ENCODE results near the gene LRP11.
"Not testable (repeated sequence)": the region's sequence is repeated elsewhere in the genome, so short reads cannot be mapped to it uniquely, and the experiment has no call there.

Gene LRP11

DNA sequence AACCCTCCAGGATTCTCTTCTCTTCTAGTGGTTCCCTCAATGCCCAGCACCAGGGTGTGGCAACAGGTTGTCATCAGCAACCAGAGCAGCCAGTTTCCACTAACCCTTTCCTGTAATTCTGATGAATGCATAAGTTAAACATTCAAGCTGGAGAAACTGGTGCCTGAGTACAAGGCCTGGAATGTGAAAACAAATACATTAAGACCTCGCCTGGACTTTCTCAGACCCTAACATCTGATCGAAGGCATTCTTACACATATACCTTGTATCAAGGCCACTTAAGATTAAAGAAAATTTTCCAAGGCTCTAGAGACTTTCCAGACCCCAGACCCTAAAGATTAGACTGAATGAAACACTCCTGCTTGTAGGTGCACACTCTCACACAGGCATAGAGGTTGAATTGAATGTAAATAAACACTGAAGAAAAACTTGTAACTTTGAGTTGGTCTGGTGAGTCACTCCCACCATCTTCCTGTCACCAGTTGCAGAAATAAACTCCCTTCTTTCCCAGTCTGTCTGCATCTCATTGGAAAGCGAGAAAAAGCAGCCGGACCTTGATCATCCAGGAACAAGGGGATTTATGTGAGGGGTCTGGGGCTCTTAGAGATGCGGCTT, 9.0 kb downstream of the LRP11 start:
- H3K4me3 ChIP-seq (ENCODE audit: low read depth, low read length) = no peak overlapping the region
- TF ChIP-seq, protein P1, sequence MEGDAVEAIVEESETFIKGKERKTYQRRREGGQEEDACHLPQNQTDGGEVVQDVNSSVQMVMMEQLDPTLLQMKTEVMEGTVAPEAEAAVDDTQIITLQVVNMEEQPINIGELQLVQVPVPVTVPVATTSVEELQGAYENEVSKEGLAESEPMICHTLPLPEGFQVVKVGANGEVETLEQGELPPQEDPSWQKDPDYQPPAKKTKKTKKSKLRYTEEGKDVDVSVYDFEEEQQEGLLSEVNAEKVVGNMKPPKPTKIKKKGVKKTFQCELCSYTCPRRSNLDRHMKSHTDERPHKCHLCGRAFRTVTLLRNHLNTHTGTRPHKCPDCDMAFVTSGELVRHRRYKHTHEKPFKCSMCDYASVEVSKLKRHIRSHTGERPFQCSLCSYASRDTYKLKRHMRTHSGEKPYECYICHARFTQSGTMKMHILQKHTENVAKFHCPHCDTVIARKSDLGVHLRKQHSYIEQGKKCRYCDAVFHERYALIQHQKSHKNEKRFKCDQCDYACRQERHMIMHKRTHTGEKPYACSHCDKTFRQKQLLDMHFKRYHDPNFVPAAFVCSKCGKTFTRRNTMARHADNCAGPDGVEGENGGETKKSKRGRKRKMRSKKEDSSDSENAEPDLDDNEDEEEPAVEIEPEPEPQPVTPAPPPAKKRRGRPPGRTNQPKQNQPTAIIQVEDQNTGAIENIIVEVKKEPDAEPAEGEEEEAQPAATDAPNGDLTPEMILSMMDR (IDR thresholded peaks at IDR 0.05; ENCODE audit: borderline replicate concordance, insufficient read depth, low read depth, low read length) = no peak

DNA sequence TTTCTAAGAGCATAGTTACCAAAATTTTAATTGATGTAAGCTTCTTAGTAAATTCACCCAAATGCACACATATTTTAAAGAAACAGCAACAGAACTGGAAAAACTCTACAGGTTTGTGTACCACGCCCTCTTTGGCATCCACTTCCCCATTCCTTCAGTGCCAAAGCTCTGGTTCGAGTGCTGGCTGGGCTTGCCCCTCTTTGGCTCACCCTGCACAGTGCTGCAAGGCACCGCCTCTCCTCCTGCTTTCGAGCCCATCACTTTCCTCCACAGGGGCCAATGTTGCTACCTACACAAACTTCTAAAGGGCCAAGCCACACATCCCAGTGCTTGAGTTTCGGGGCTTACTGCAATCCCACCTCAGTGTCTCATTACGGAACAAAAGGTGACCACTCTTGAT, 9.6 kb downstream of the LRP11 start:
- no peak overlapping the region for H3K4me3 ChIP-seq (ENCODE audit: low read depth, low read length)
- TF ChIP-seq, protein P1 (IDR thresholded peaks at IDR 0.05; ENCODE audit: borderline replicate concordance, insufficient read depth, low read depth, low read length) = no peak

DNA sequence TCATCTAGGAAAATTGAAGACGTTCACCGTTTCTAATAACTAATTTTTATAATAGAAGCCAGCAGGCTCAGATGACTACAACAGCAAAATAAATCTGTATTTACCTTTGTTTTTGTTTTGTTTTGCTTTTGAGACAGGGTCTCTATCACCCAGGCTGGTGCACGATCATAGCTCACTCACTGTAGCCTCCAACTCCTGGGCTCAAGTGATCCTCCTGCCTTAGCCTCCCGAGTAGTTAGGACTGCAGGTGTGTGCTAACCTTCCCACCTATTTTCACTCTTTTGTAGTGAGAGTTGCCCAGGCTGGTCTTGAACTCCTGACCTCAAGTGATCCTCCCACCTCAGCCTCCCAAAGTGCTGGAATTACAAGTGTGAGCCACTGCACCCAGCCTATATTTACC, 10.1 kb downstream of the LRP11 start:
- H3K4me3 ChIP-seq (ENCODE audit: low read depth, low read length) = not testable (repeated sequence)

DNA sequence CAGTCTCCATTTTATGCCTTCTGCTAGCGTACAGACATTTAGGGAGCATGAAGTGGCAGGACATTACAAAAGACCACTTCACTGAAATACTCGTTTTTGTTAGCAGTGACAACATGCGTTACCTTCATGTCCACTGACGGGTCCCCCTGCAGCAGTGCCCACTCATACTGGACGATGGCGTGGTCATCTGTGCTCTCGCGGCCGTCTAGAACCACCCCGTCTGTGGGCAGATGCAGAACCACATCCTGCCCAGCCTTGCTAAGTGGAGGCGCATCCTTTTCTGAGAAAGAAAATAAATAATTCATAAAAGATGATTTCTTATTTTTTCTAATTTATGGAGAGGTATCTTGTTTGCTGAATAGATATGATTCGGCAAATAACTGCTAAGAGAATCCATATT, 11.3 kb downstream of the LRP11 start:
- no peak overlapping the region for H3K4me3 ChIP-seq (ENCODE audit: low read depth, low read length)
- TF ChIP-seq, protein P1 (IDR thresholded peaks at IDR 0.05; ENCODE audit: borderline replicate concordance, insufficient read depth, low read depth, low read length) = no peak

DNA sequence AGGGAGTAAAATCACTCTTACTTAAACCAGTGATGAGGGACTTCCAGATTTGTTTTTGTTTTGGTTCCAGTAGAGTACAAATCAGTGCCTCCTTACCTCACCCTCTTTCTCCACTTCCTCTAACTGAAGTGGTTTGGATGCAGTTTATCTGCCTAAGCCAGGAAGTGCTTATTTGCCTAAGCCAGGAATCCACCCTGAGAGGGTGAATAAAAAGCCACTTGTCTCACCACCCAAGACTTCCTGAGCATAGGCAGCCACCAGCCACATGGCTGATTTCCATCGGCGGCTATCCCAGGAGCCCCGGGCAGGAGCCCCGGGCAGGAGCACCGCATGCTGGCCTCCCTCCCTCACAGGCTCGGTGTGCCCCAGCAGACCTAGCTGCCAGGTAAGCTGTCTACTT, 12.0 kb downstream of the LRP11 start:
- TF ChIP-seq, protein P1 (IDR thresholded peaks at IDR 0.05; ENCODE audit: borderline replicate concordance, insufficient read depth, low read depth, low read length) = no peak

DNA sequence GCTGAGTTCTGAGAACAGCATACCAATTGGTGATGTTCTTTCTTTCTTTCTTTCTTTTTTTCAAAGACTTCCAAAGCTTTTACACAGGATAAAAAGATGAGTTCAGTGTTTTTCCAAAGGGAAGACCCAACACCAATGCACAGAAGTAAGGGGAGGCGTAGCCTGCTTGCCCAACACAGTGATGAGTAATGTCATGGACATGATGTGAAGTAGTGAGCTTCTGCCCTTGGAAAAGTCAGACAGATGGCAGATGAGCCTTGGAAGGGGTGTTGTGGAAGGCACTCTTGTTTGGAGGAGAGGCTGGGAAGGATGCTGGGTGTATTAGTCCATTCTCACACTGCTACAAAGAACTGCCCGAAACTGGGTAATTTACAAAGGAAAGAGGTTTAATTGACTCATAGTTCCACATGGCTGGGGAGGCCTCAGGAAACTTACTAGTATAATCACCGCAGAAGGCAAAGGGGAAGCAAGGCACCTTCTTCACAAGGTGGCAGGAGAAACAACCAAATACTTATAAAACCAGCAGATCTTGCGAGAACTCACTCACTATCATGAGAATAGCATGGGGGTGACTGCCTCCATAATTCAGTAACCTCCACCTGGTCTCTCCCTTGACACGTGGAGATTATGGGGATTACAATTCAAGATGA, 12.6 kb downstream of the LRP11 start:
- no peak overlapping the region for H3K4me3 ChIP-seq (ENCODE audit: low read depth, low read length)
- TF ChIP-seq, protein P1 (IDR thresholded peaks at IDR 0.05; ENCODE audit: borderline replicate concordance, insufficient read depth, low read depth, low read length) = no peak

More for the DNA sequence above, 12.0 kb downstream of the LRP11 start:
- H3K4me3 ChIP-seq (ENCODE audit: low read depth, low read length) = no peak overlapping the region

DNA sequence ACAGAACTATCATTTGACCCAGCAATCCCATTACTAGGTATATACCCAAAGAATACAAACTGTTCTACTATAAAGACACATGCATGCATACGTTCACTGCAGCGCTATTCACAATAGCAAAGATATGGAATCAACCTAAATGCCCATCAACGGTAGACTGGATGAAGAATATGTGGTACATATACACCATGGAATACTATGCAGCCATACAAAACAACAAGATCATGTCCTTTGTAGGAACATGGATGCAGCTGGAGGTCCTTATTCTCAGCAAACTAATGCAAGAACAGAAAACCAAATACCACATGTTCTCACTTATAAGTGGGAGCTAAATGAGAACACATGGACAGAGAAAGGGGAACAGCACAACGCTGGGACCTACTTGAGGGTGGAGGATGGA, 15.8 kb downstream of the LRP11 start:
- H3K4me3 ChIP-seq (ENCODE audit: low read depth, low read length) = not testable (repeated sequence)

DNA sequence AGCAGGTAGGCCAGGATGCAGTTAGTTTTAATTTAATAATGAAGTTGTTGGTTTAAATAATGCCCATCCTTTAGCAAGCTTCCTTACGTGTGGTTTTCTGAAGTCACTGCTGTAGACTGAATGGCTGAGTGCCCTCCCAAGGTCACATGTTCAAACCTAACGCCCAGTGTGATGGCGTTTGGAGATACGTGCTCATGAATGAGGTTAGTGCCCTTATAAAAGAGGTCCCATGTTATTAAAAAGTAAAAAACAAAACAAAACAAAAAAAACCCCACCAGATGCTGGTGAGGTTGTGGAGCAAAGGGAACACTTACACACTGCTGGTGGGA, 16.3 kb downstream of the LRP11 start:
- TF ChIP-seq, protein P1 (IDR thresholded peaks at IDR 0.05; ENCODE audit: borderline replicate concordance, insufficient read depth, low read depth, low read length) = no peak

More for the DNA sequence above, 16.3 kb downstream of the LRP11 start:
- H3K4me3 ChIP-seq (ENCODE audit: low read depth, low read length) = no peak overlapping the region
